Immature natural killer cell (primary cell): Measurements from ENCODE around the gene ZDHHC14. TPM values are rescaled to one million over a fixed set of nuclear protein-coding genes. Genes with fewer than 3 reads are reported as not detected.

Source experiments
- DNase-seq, 3 donors: peaks; one replicate each; pipeline ENCODE4 v3.0.0; 2022; ENCODE audit warnings: mixed read lengths in 1 of 3
- H3K27ac Mint-ChIP-seq, 6 donors: one replicate each; pipeline ENCODE4 v1.8.0; 2020; ENCODE audit warnings: mixed read lengths in 6 of 6, mild to moderate bottlenecking in 5 of 6, inconsistent platforms in 4 of 6, moderate library complexity in 3 of 6
- H3K27me3 Mint-ChIP-seq, 3 donors: one replicate each; pipeline ENCODE4 v1.8.0; 2020 to 2021; ENCODE audit warnings: low read depth in 3 of 3, mild to moderate bottlenecking in 3 of 3, mixed read lengths in 3 of 3, moderate library complexity in 3 of 3, inconsistent platforms in 1 of 3
- H3K36me3 Mint-ChIP-seq, 3 donors: one replicate each; pipeline ENCODE4 v1.8.0; 2020; ENCODE audit warnings: mixed read lengths in 3 of 3, inconsistent platforms in 2 of 3, mild to moderate bottlenecking in 2 of 3
- H3K4me1 Mint-ChIP-seq, 2 donors: one replicate each; pipeline ENCODE4 v1.8.0; 2020; ENCODE audit warnings: inconsistent platforms in 2 of 2, mild to moderate bottlenecking in 2 of 2, mixed read lengths in 2 of 2, moderate library complexity in 1 of 2
- H3K4me3 Mint-ChIP-seq, 5 donors: one replicate each; pipeline ENCODE4 v1.8.0; 2020; ENCODE audit warnings: mild to moderate bottlenecking in 5 of 5, mixed read lengths in 5 of 5, inconsistent platforms in 3 of 5, moderate library complexity in 3 of 5
- H3K9me3 Mint-ChIP-seq, 6 donors: one replicate each; pipeline ENCODE4 v1.8.0; 2020; ENCODE audit warnings: mild to moderate bottlenecking in 6 of 6, mixed read lengths in 6 of 6, inconsistent platforms in 4 of 6, moderate library complexity in 3 of 6
- polyA plus RNA-seq, 3 donors: library from polyadenylated mRNA; unstranded; fragments of 300-500 nt; fragmentation: Illumina TruSeq; gene quantifications; one replicate each; pipeline ENCODE4 v1.2.3, GENCODE V29; 2021

ZDHHC14 gene
- polyA plus RNA-seq, 3 donors from 2014 or later, result 3.1 to 4.2 (median 3.4) TPM

DNA sequence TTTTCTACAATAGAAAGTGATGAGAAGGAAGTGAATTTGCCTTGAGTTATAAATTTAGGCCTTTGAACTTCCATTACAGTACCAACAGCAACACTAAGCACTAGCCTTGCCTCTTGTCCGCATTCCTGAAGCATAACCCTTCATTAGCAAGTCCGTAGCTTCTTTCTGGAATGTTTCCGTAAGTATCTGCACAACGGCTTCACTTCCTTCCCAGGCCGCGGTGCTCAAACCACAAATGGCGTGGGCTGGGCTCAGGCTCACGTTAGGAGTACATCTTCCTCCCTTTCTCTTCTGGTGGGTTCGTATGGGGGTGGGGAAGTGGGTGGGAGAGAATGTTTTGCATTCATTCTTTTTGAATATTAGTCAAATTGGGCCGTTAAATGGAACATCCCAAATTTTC lies 248.2 kb downstream of the ZDHHC14 start:
- Mint-ChIP-seq H3K27me3 (no peaks in the 10 kb centered on the region), H3K9me3 (peaks cover 0 to 2% (median 0%) of the 10 kb centered on the region in 6 donors), H3K27ac (no peak overlapping the region), H3K36me3 (peaks cover 0 to 17% (median 6%) of the 10 kb centered on the region in 3 donors), H3K4me3 (no peak overlapping the region), H3K4me1 (no peaks in the 10 kb centered on the region)
- DNase-seq, result no peak

DNA sequence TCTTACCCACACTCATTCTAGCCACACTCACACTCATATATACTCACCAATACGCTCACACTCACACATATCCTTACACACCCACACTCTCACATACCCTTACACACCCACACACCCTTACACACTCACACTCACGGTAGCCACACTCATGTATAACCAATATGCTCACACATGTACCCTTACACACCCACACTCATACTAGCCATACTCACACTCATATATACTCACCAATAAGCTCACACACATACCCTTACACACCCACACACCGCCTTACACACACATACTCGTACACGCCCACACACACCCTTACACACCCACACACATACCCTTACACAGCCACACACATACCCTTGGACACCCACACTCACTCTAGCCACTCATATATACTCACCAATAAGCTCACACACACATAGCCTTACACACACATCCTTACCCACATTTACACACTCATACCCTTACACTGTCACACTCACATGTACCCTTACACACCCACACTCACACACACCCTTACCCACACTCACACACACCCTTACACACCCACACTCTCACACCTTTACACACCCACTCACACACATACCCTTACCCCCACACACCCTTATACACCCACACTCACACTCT lies 249.6 kb downstream of the ZDHHC14 start:
- H3K4me3 Mint-ChIP-seq, result no peak overlapping the region
- no peak for DNase-seq
- no peaks in the 10 kb centered on the region for H3K27me3 Mint-ChIP-seq
- peaks cover 0 to 14% (median 6%) of the 10 kb centered on the region in 3 donors for H3K36me3 Mint-ChIP-seq
- H3K27ac Mint-ChIP-seq, result no peak overlapping the region
- H3K9me3 Mint-ChIP-seq, result peaks cover 0 to 2% (median 0%) of the 10 kb centered on the region in 6 donors
- no peaks in the 10 kb centered on the region for H3K4me1 Mint-ChIP-seq

DNA sequence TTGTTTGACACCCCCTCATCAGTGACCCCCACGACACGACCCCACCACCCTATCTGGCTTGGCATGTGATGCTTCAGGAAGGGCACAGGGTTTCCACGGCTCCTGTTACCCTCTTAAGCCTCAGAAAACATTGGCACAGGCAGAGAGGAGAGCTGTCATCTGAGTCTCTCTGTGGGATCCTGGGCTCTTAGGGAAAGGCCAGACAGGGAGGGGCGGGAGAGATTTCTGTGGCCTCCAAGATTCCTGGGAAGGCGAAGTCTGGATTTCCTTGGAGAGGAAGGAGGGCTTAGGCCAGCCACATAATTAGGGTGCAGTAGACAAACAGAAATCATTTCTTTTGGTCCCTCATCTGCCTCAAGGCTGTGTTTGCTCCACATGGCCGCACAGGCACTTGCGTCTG lies 250.4 kb downstream of the ZDHHC14 start:
- DNase-seq, result no peak
- H3K36me3 Mint-ChIP-seq, result peaks cover 0 to 14% (median 6%) of the 10 kb centered on the region in 3 donors
- H3K27ac Mint-ChIP-seq, result no peak overlapping the region
- H3K9me3 Mint-ChIP-seq, result peaks cover 0 to 2% (median 0%) of the 10 kb centered on the region in 6 donors
- no peaks in the 10 kb centered on the region for H3K4me1 Mint-ChIP-seq
- H3K27me3 Mint-ChIP-seq, result no peaks in the 10 kb centered on the region
- no peak overlapping the region for H3K4me3 Mint-ChIP-seq

DNA sequence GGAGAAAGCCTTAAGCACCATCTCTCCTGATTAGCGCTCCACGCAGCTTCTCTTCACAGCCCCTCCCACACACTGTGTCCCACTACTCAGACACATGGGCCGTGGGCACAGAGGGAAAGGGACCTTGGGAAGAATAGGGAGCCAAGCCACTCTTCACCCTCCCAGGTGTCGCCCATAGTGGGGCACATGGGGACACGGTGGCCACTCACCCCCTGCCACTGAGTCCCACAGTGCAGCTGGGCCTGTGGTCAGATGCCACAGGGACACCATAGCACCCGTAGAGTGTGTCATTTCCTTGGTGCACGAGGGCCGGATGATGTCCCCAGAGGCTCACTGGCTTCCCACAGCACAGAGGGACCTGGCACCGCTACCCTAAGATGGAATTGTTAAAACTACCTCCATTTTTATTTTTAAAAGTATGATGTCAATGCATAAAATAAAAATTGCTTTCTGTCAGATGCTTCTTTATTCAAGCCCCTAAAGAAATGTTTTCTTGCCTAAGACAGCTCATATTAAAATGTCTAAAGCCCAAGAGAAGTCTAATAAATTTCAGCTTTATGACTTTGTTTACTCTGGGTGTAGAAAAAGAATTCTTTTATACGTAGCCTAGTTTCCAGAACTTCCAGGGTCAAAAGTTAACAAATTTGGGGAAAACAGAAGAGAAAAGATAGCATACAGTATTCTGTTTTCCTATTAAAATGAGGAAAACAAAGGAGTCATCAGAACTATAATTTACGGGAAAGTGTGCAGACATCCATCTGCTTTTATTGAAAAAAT lies 251.0 kb downstream of the ZDHHC14 start:
- Mint-ChIP-seq H3K27me3 (no peaks in the 10 kb centered on the region), H3K4me3 (no peak overlapping the region), H3K9me3 (peaks cover 0 to 2% (median 0%) of the 10 kb centered on the region in 6 donors), H3K27ac (no peak overlapping the region), H3K4me1 (no peaks in the 10 kb centered on the region), H3K36me3 (peaks cover 0 to 14% (median 10%) of the 10 kb centered on the region in 3 donors)
- DNase-seq, result no peak

DNA sequence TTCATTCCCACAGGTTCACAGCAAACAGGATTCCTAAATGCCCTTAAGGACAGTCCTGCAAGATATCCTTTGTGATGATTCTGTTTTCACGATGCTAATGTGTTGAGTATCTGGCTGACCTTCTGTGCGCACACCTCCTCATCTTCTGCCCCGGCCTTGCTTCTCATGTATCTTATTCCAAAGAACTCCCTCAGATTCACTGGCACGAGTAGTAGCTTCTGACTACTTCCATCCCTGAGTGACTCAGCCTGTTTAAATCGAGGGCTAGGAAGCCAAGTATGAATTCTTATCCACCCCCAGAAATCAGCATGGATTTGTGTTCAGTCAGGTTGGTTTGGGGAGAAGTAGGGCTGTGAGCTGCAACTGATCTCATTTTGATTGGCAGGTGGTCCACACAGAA lies 251.8 kb downstream of the ZDHHC14 start:
- Mint-ChIP-seq H3K27ac (no peak overlapping the region), H3K4me1 (no peaks in the 10 kb centered on the region), H3K9me3 (peaks cover 0 to 2% (median 0%) of the 10 kb centered on the region in 6 donors), H3K36me3 (peaks cover 0 to 16% (median 14%) of the 10 kb centered on the region in 3 donors), H3K27me3 (no peaks in the 10 kb centered on the region), H3K4me3 (no peak overlapping the region)
- DNase-seq, result no peak

DNA sequence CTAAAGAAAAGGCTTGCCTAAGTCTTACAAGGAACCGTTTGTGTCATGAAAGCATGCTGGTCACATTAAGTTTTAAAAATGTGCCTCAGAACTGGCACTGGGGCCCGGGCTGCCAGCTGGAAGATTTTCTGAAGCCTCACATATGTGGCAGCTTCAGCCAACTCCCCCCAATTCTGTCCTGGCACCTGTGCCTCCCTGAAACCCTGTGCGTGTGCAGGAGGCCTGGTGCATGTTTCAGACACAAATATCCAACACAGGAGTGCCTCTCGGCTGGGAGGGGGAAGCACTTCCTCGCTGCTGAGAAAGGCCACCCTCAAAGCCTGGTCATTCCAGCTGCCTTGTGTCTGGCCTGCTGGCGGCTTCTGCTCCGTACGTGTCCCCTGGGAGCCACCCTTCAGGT lies 253.6 kb downstream of the ZDHHC14 start:
- H3K27ac Mint-ChIP-seq, result peak overlapping the region in 1 of 6 donors; percentile 34
- no peaks in the 10 kb centered on the region for H3K4me1 Mint-ChIP-seq
- no peak overlapping the region for H3K4me3 Mint-ChIP-seq
- peaks cover 0 to 2% (median 0%) of the 10 kb centered on the region in 3 donors for H3K27me3 Mint-ChIP-seq
- peaks cover 0 to 18% (median 14%) of the 10 kb centered on the region in 3 donors for H3K36me3 Mint-ChIP-seq
- DNase-seq, result no peak
- no peaks in the 10 kb centered on the region for H3K9me3 Mint-ChIP-seq

DNA sequence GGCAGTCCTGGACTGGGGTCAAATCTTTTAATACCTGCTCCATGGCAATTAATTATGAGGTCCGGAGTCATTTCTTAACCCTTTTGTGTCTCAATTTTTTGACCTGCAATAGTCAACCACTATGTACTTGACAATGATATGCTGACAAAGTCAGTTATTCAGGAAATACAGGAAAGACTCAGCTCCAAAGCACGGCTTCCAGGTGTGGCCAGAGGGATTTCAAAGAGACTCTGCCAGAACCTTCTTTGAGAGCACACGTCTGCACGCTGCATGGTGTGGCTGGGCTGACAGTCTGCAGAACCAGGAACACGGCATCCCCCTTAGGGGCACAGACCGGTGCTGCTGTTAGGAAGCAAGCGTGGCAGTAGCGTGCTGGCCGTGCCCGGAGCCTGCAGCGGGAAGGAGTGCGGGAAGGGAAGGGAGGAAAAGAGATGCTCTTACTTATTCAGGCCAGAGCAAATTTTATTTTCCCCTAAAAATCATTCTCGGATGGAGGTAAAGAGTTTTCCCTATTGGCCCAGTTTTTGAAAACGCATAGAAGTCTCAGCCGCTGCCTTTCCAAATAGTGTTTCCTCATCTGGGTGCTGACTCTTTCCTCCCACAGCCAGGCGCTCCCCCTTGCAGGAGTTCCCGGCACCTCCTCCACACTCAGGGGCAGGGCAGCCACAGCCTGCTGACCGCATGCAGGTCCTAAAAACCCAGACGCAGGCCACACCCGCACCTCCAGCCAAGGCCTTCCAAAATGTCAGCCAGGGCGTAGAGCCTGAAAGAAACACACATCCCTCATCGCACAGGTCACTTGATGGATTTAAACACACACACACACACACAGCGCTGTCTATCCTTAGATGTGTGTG lies 254.6 kb downstream of the ZDHHC14 start:
- Mint-ChIP-seq H3K4me1 (no peaks in the 10 kb centered on the region), H3K9me3 (no peaks in the 10 kb centered on the region), H3K4me3 (no peak overlapping the region), H3K27ac (no peak overlapping the region), H3K36me3 (peaks cover 0 to 18% (median 14%) of the 10 kb centered on the region in 3 donors), H3K27me3 (peaks cover 0 to 2% (median 0%) of the 10 kb centered on the region in 3 donors)
- DNase-seq, result no peak

DNA sequence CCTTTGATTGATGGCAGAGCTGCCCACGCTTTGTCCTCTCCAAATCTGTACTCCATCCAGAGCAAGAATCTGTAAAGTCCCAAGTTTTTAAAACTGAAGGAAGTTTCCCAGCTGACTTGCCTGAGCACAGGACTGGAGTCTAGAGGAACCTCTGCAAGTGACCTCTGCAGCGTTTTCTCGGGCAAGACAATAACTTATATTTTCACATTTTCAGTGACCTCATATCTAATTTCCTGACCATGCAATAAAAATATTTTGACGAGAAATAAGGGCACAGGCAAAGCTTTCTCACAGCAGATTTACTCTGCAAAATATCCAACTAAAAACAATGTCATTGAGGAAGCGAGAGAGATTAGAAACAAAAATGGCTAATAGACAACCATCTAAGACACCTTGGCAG lies 256.5 kb downstream of the ZDHHC14 start:
- H3K36me3 Mint-ChIP-seq, result peaks cover 0 to 17% (median 12%) of the 10 kb centered on the region in 3 donors
- H3K27me3 Mint-ChIP-seq, result peaks cover 0 to 2% (median 0%) of the 10 kb centered on the region in 3 donors
- no peak overlapping the region for H3K27ac Mint-ChIP-seq
- no peaks in the 10 kb centered on the region for H3K4me1 Mint-ChIP-seq
- DNase-seq, result no peak
- no peak overlapping the region for H3K4me3 Mint-ChIP-seq
- H3K9me3 Mint-ChIP-seq, result no peaks in the 10 kb centered on the region

DNA sequence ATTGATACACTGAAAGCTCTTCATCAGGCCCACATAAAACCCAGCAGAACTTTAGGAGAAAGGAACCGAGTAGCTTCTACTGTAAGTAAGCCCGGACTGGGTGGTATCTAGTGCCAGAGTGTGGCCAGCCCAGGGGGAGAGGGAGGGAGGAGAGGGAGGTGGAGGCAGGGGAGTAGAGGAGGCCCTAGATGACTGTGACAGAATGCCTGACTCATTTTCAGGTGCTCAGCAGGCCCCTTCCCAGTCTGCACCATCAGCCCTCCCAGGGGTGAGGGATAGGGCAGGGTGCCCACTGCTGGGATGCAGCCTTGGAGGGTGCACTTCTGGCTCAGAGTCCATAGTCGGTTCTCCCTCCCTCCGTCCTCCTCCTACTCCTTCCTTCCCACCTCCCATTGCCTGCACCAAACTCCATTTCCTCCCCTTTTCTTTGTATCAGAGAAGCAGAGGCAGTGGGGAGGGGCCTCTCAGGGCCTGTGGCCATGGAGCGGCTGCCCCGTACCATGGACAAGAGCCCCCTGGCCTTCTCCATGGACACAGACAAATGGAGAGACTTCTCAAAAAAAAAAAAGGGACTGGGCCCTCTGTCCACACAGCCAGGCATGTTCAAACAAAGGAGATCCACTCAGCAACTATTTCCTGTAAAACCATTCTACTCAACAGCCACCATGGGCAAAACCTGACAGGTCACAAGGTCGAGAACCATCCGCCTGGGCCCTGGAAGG lies 257.1 kb downstream of the ZDHHC14 start:
- Mint-ChIP-seq H3K9me3 (no peaks in the 10 kb centered on the region), H3K4me1 (no peaks in the 10 kb centered on the region), H3K4me3 (no peak overlapping the region), H3K36me3 (peaks cover 0 to 11% (median 6%) of the 10 kb centered on the region in 3 donors), H3K27me3 (peaks cover 0 to 2% (median 0%) of the 10 kb centered on the region in 3 donors), H3K27ac (no peak overlapping the region)
- DNase-seq, result no peak

DNA sequence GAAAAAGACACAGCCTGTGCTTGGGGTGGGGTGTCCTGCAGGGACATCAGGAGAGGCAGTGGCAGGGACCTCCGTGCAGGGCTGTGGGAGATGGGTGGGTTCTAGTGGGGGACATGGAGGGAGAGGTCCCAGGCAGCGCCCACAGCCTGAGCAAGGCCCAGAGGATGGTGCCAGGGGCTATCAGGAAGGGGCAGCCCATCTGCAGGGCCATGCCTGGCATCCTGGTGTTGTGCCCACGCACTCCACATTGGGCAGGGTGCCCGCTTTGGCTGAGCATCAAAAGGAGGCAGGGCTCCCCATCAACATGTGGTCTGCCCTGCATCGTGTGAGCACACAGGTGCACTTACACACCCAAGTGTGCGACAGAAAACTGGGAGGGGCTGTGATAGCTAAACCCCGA lies 257.8 kb downstream of the ZDHHC14 start:
- Mint-ChIP-seq H3K36me3 (peaks cover 0 to 11% (median 7%) of the 10 kb centered on the region in 3 donors), H3K27me3 (peaks cover 0 to 2% (median 0%) of the 10 kb centered on the region in 3 donors), H3K4me1 (no peaks in the 10 kb centered on the region), H3K27ac (no peak overlapping the region), H3K9me3 (no peaks in the 10 kb centered on the region), H3K4me3 (no peak overlapping the region)
- no peak for DNase-seq

DNA sequence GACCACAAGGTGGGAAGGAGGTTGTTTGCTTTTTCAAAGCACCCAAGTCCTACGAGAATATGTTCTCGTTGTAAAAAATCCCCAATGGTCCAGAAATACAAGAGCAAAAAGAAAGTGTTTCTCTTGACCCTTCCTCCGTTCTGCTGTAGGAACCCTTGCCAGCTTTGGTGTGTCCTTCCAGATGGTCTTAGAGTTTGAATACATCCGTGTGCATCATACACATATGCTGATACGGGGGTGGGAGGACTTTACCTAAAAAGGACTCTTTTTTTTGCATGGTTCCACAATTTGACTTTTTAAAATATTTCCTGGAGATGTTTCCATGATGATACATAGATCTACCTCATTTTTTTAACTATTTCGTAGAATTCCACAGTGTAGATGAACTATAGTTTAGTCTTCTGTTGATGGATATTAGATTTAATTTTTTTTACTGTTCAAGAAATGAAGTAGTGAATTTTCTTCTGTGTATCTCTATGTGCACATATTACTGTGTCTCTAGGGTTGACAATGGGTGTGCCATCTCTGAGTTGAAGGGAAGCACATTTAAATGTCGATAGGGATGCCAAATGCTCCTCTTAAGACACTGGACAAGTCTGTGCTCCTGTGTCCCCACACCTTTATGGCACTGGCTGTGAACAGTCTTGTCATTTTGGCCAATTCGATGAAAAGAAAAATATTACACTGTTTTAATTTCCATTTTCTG lies 259.9 kb downstream of the ZDHHC14 start:
- no peaks in the 10 kb centered on the region for H3K9me3 Mint-ChIP-seq
- H3K27me3 Mint-ChIP-seq, result peaks cover 0 to 2% (median 2%) of the 10 kb centered on the region in 3 donors
- H3K4me3 Mint-ChIP-seq, result no peak overlapping the region
- H3K27ac Mint-ChIP-seq, result no peak overlapping the region
- H3K36me3 Mint-ChIP-seq, result peaks cover under 1 to 16% (median 7%) of the 10 kb centered on the region in 3 donors
- DNase-seq, result no peak
- no peaks in the 10 kb centered on the region for H3K4me1 Mint-ChIP-seq

DNA sequence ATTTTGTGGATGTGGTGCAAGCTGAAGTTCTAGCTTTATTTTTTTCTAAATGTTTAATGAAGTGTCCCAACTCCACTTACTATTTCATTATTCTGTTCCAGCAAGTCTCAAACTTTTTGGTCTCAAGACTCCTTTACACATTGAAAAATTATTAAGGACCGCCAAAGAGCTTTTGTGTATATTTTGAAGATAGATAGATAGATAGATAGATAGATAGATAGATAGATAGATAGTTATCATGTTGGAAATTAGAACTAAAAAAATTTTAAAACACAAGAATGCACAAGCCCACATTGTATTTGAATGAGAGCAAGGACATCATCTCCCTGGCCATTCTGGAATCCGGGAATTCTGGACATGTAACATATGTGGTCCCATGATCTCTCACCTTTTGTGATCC lies 260.8 kb downstream of the ZDHHC14 start:
- peaks cover 0 to 6% (median 2%) of the 10 kb centered on the region in 3 donors for H3K27me3 Mint-ChIP-seq
- DNase-seq, result no peak
- no peaks in the 10 kb centered on the region for H3K4me1 Mint-ChIP-seq
- H3K36me3 Mint-ChIP-seq, result peaks cover 3 to 17% (median 10%) of the 10 kb centered on the region in 3 donors
- no peaks in the 10 kb centered on the region for H3K9me3 Mint-ChIP-seq
- H3K27ac Mint-ChIP-seq, result no peak overlapping the region
- no peak overlapping the region for H3K4me3 Mint-ChIP-seq

DNA sequence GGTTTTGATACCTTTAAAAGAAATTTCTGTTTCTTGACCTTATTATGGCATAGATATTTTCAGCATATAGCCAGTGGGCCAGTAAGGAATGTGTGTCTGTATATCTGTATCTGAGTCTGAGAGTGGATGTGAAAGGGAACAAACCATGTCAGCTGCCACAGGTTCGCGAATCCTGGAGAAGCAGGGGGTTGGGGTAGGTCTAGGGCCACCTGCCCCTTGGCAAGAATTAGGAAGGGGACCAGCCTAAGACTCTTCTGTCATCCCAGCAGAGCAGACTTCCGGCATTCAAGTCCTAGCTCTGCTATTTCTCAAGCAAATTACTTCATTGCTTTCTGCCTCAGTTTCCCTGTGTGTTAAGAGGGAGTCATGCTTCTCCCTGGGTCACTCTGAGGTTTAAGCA lies 261.7 kb downstream of the ZDHHC14 start:
- Mint-ChIP-seq H3K4me1 (peaks cover 6 to 8% of the 10 kb centered on the region in 2 donors), H3K27me3 (peaks cover 0 to 6% (median 4%) of the 10 kb centered on the region in 3 donors), H3K27ac (no peak overlapping the region), H3K4me3 (no peak overlapping the region), H3K36me3 (peaks cover 10 to 16% (median 15%) of the 10 kb centered on the region in 3 donors), H3K9me3 (no peaks in the 10 kb centered on the region)
- no peak for DNase-seq
